D341Med (cell line): ENCODE data around the gene DENND1A.

ENCODE experiments used
- DNase-seq: peaks from one replicate; pipeline ENCODE4 v3.0.0; 2012; ENCODE audit warnings: low spot score

DENND1A gene

DNA sequence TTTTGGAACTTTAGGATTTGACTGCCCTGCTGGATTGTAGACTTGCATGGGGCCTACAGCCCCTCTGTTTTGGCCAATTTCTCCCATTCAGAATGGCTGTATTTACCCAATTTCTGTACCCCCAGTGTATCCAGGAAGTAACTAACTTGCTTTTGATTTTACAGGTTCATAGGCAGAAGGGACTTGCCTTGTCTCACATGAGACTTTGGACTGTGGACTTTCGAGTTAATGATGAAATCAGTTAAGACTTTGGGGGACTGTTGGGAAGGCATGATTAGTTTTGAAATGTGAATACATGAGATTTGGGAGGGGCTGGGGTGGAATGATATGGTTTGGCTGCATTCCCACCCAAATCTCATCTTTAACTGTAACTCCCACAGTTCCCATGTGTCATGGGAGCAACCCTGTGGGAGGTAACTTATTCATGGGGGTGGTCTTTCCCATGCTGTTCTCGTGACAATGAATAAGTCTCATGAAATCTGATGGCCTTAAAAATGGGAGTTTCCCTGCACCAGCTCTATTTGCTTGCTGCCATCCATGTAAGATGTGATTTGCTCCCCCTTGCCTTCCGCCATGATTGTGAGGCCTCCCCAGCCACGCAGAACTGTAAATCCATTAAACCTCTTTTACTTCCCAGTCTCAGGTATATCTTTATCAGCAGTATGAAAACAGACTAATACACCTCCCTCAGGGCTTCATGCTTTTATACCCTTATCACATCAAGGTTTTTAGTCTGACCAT lies 206.6 kb downstream of the DENND1A start:
- DNase-seq: no peak

DNA sequence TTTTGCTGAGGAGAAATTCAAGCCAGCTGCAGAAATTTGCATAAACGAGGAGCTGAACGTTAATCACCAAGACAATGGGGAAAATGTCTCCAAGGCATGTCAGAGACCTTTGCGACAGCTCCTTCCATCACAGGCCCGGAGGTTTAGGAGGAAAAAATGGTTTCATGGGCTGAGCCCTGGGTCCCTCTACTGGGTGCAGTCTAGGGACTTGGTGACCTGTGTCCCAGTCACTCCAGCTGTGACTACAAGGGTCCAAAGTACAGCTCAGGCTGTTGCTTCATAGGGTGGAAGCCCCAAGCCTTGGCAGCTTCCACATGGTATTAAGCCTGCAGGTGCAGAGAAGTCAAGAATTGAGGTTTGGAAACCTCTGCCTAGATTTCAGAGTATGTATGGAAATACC lies 207.5 kb downstream of the DENND1A start:
- no peak for DNase-seq

DNA sequence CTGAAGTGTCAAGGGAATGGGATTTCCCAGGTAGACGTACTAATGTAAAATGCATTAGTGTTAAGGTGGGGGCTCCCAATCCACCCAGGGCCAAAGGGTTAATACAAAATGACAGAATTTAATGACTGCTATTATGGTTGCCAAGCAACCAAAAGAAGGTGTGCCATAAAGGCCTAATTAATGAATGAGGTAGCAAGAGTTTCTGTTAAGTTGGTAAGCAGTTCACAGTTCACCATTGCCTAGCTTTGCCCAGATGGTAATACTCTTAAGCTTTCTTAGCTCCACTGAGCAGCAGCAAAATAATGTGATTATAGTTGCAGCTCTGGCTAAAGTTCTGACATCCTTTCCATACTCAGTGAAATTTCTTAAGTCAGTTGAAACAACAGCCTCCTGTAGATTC lies 211.7 kb downstream of the DENND1A start:
- DNase-seq: peak; percentile 50

DNA sequence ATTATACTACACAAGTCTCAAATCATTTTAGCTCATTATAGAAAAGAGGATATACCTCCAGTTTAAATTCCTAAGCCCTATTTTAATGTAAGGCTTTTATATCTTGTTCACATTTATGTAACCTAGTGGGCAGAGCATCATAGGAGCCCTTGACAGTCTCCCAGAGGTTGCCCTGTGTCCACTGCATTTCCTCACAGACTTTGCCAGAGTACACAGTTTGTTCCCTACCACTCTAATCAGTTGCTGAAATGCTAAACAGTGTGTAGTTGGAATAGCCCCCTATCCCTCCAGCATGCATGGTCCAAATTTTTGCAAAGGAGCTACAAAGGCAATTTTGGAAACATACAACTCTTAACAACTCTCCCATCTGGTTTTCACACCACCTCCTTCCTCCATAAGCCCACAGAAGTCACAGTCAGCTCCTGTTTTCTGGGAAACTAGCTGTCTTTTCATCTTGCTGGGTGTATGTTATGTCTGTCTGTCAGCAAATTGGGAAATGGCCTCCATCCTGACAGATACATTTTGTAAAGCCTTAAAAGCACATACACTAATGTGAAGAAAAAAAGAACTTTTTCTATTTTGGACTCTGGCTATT lies 212.2 kb downstream of the DENND1A start:
- DNase-seq: no peak

DNA sequence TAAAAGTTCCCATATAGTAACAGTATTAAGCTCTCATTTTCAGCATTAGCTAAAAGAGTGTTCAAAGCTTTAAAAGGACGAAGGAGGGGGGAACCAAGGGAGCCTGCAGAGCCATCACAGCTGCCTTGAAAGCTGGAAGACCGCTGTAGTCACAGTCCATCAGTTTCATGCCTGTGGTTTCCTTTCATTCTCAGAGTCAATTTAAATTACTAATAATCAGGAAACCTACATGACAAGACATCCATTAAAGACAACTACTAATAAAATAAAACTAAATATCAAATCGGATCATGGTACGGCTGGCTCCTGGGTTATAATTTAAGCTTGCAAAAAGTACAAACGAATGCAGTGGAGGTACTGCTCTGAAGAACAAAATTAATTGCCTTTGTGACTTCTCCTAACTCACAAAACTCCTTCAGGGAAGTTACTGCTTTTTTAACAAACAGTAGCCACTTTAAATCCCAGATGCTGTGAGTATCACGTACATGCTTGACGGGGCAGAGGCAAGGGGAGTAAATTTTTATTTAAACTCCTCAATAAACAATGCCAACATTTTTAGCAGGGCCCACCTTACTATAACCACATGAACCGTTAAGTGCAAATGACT lies 213.5 kb downstream of the DENND1A start:
- DNase-seq: no peak

DNA sequence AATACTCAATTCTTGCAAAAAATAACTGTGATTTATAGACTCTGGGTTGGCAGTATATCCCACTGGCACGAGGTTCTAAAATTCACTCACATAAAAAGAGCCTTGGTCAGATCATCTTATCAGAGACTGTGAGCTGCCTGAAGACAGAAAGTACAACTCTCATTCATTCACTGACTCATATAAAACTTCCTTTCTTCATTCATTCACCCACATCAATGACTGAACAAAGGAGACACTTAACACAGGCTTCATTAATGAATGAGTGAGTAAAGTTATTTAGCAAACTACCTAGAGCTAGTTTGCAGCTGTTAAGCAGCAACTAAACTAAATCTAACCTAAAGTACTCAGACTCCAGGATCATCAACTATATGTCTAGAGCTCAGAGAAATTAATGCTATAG lies 214.7 kb downstream of the DENND1A start:
- no peak for DNase-seq

DNA sequence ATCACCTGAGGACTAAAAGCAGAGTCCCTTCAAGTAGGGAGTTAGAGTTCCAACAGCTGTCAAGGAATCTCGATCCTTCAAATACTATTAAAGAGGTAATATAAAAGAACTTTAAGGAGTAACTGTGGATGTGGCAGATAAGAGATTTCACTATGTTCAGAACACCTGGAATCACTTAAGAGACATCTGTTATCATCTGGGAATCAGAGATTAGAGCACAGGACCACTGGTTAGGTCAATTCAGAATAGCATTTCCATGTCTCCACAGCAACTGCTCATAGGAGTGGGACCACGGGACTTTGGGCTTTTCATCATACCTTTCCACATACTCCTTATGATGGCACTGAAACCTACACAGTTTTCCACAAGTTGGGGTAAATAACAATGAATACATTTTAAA lies 216.6 kb downstream of the DENND1A start:
- no peak for DNase-seq

DNA sequence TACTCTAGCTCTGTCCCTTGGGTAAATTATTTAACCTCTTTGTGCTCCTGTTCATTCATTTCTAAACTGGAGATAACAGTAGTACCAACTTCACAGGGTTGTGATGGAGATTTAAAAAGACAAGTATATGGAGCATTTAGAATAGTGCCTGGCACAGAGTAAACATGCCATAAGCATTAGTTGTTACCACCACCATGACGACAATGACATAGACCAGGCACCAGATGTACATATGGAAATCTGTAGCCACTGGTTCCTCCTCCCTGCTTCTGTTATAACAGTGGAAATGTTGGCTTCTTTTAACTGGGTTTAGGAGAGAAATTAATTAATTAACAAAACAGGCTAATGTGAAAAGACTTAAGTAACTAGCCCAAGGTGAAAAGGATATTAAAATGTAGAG lies 217.5 kb downstream of the DENND1A start:
- no peak for DNase-seq

DNA sequence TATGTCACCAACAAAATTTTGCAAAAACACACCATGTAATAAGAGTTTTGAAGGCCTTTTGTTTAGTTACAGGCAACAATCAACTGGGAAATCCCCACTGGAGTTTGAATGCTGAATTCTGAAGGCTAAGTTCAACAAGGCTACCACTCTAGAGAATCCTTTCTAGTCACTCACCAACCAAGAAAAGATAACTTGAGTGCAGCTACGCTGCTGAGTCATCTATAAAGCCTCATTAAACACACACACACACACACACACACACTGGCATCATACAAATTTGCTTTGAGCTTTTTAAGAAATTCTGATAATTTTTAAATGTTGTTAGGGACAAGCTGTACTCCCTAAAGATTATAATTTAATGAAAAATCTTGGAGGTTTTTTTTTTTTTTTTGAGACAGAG lies 219.6 kb downstream of the DENND1A start:
- no peak for DNase-seq

DNA sequence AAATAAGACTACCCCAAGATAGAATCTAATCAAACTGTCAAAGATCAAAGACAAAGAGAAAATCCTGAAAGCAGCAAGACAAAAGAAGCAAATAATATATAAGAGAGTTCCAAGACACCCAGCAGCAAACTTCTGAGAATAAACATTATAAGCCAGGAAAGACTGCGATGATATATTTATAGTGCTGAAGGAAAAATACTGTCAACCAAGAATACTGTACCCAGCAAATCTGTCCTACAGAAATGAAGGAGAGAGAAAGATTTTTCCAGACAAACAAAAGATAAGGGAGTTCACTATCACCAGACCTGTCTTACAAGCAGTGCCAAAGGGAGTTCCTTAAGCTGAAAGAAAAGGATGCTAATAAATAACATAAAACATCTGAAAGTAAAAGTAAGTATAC lies 227.4 kb downstream of the DENND1A start:
- DNase-seq: no peak

DNA sequence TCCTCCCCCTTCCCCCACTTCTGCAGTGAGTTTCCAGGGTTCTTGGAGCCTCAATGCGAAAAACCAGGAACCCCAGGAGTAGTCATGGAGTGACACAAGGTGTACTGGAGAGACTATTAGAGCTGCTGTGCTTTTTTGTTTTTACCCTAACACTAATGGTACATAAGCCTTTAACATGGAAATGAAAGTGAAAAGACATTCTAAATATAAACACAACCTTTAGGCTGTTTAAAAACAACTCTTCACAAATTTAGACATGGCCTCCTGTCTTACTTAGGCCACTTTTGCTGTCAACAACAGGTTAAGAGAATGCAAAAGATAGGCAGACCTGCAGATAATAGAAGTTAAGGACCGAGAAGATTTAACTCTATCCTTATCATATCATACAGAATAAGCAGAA lies 232.2 kb downstream of the DENND1A start:
- no peak for DNase-seq

DNA sequence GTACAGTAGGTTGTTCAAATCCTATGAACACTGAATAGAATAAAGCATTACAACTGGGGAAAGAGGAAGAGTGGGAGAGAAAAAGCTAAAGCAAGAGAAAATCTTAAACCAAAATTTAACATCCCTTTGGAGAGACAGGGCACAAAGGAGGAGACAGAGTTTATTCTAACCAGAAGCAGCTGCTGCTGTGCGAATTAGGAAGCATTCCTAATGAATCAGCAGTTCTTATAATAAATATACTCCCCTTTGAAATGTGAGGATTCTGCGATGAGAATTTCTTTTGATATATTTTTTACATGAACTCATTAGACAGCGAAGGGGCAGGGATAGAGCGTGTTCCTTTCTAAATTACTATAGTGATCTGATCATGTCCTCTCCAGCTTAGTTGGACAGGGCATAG lies 233.4 kb downstream of the DENND1A start:
- DNase-seq: no peak

DNA sequence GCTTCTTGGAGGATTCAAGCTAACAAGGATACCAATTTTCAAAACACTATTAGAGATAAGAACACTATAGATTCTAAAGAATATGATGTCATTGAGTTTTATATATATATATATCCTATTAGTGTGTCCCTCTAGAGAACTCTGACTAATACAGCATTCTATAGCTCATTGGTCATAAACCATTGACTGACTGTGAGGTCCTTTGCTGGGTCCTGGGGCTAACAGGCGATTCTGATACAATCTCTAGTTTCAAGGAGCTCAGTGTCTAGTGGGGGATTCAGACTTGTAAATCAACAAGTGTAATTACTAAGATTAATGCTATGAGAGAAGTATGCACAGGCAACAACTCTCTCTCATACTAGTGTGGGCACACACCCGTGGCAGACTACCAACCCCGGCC lies 234.5 kb downstream of the DENND1A start:
- no peak for DNase-seq

DNA sequence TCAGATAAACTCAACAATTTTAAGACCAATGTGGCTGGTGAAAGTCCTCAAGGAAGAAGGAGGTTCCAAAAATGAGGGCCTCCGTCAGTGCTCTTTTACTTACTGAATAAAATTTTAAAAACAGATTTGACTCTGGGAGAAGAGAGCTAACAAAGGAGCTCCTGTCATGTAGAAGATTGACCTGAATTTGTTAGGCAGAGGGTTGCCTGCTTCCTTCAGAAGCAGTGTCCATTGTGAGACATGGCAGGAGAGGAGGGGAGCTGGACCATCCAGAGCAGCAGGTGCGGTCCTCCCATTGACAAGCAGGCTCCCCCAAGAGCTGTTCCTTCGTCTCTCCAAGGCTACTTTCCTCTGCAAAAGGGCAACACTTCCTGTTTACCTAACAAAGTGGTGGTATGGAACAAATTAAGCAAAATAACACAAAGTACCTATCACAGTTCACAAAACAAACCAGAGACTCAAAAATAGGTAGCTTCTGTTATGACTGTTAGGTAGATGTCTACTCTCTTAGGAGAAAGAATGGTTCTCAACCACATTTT lies 238.1 kb downstream of the DENND1A start:
- no peak for DNase-seq

DNA sequence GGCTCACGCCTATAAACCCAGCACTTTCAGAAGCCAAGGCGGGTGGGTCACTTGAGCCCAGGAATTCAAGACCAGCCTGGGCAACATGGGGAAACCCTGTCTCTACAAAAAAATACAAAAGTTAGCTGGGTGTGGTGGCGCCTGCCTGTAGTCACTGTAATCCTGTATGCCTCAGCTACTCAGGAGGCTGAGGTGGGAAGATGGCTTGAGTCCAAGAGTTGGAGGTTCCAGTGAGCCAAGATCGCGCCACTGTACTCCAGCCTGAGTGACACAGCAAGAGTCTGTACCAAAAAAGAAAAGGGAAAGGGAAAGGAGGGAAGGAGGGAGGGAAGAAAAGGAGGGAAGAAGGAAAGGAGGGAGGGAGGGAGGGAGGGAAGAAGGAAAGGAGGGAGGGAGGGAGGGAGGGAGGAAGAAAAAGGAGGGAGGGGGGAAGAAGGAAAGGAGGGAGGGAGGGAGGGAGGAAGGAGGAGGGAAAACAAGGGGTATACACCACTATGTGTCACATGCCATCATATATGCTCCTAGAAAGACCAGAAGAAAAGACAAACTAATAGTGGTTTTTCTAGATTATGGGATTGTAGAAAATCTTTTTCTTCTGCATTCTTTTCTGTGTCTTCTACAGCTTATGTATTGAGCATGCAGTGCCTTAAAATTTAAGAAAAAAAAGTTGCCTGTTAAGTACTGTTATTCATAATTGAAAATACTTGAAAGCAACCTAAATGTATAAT lies 240.1 kb downstream of the DENND1A start:
- DNase-seq: no peak

DNA sequence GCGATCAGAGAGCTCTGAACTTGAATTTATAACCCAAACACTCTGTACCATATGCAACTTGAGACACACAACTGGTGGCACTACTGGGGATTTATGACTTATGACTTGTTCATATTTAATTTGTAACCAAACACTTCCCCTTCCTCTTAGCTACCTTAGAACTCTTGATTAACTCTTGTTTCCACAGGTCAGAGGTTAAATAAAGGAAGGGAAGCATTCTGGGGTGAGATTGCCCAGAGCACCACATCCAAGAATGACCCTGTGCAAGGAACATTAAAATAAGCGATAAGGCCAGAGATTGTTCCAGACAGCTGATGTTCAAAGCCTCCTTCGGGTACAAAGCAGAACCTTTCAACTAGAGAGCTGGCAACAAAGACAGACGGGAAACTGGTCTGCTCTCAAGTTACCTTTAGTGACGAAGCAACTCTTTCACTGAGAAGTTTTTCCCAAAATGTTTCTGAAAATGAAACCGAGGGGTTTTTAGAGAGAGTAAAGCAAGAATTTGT lies 242.6 kb downstream of the DENND1A start:
- no peak for DNase-seq

DNA sequence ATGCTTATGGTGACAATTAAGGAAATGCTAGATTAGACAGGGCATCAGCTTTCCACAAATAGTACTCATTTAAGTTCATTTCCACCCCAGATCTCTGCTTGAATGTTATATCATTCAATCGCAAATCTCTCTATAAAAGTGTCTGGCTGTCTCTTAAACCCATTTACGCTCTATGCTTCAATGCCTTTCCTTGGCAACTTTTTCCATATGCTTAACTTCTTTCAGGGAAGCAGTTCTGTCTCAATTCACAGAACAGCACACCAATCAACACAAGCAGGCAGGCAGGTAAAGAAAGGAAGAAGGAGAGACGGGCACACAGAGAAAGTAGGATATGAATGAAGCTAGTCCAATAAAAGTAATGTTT lies 243.1 kb downstream of the DENND1A start:
- DNase-seq: no peak

DNA sequence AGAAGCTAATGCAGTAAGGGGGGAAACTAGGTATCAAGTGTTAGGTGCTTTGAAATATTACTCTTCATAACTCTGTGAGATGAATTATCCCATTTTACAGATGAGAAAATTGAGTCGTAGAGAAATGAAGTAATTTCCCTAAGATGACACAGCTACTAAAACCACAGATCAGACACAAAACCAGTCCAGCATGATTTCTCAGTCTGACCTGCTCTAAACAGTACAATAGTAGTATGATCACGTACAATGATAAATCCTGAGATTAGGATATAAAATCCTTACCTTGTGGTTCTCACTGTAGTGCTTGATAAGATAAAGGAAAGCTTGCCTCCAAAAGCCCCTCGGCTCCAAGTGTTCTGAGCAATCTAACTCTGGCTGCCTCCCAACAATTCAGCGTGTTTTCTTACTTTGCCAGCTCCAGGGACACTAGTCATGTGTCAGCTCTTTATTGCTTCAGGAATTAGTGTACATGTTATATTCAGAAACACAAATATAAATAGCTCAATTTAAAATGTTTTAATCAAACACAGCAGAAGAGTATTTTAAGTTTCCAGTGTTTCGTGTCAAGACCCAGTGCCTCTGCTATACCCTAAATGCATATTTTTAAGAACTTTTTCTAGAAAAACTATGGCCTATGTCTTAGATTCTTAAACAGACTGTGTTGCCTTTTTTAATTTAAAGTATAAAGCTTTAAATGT lies 243.6 kb downstream of the DENND1A start:
- no peak for DNase-seq

DNA sequence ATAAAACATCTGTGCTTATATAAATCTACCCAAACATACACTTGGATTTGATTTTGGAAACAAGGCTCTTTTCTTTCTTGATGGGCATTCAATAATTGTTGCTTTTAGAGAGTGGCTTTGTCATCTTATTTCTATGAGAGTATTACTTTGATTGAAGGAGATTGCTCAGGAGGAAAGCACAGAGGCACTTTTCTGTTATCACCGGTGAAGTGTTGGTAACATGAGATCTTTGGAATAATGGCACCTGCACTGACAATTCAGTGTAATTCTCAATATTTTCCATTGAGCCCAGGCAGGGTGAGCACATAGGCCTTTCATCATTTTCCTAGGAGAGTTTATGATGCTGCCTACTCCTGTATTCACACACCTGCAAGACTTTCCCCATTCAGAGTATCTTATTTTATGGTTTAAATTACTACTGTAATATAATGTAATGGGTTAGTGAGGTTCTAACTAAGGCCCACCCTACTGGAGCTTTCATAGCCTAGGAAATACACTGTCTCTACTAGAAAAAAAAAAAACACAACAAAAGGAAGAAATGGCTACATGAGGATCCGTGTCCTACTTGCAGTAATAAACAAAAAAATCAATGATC lies 244.3 kb downstream of the DENND1A start:
- no peak for DNase-seq

DNA sequence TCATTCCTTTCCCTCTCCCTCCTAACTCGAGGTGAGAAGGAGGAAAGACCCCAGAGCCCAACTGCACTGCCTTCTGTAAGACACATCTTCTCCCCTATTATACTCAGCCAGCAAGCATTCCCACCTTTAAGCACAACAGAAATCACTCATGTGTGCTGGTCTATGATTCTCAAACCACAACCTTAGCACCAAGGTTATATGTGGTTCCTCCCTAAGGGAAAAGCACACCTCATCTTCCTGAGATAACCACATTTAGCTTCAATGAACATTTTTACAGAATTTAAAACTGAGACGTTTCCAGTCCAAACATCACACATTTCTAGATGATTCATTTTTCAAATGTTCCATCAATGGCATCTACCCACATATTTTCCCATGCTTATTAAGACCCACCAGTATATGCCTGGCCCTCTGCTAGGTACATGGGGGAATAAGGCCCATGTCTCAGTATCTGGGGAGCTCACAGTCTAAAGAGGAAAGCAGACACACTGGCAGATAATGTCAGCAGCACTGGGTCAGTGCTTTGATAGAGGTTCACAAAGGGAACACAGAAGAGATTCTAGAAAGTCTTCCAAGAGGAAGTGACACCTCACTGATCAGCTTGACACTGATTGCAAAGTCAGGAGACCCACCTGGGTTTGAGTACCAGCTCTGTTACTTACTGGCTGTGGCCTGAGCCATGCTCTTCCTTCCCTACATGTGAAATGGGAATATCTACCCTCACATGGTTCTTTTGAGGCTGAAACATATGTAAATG lies 245.4 kb downstream of the DENND1A start:
- no peak for DNase-seq

DNA sequence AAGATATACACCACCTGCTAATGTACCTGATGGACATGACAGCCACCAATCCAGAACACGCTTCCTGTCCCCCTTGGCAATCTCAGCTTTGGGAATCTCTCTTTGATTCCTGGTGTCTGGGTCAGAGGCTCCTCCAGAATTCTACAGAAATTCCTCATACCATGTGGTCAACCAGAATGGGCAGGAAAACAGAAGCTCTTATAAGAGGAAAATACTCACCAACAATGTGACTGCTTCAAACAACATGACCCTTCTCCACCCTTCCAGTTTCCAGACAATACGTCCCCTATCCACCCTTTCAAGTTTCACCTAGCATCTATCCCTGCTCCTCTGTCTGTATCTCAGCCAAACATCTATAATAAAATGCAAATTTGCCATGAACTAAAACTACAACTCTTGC lies 247.2 kb downstream of the DENND1A start:
- no peak for DNase-seq
